ENCODE measurements around the gene HAGH. TPM values are rescaled to one million over a fixed set of nuclear protein-coding genes. Genes with fewer than 3 reads are reported as not detected.

The HAGH gene
- polyA plus RNA-seq, 1 experiment = 11.8 TPM

GRCh38 chr16:1761751-1762150, 64.9 kb downstream of the HAGH start:
- no peaks in the 10 kb centered on the region; the same call in 1 of the 2 replicates for H3K9me3 ChIP-seq (ENCODE audit: control insufficient read depth, insufficient read depth, low read length)
- CTCF ChIA-PET = no interaction called here
- H3K27me3 ChIP-seq (ENCODE audit: control insufficient read depth, insufficient read depth, low read length) = no peaks in the 10 kb centered on the region
- DNase-seq (ENCODE audit: low read depth, low spot score) = no peak
- POLR2A ChIA-PET = interaction anchor here (0.5 kb wide), 1 partner anchor 150 kb away, joined by 3 read pairs; the partner anchor contains the start of genes CRAMP1 and IFT140
- TF ChIP-seq CTCF (IDR thresholded peaks at IDR 0.05; ENCODE audit: low read depth, low read length) = no peak
- H3K4me3 ChIP-seq (ENCODE audit: low read depth, low read length) = no peak overlapping the region
- no peak overlapping the region for H3K27ac ChIP-seq (ENCODE audit: low read depth, low read length)

DNA sequence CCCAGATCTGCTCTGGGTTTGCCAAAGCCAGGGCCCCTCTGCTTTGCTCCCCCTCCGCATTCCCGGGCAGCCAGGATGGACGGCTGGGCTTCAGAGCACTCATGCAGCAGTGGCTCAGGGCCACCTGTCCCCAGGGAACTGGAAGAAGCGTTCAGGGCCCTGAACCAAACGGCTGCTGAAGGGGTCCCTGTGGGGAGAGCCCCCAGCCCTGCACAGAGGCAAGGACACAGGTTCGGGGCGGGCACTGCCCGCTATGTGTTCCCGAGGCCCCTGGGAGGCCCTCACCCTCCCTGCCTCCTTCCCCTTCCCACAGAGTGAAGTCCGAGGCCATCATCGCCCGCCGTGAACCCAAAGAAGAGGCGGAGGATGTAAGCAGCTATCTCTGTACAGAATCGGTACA, 65.7 kb downstream of the HAGH start:
- no peak for TF ChIP-seq CTCF (IDR thresholded peaks at IDR 0.05; ENCODE audit: low read depth, low read length)
- ChIA-PET CTCF (no interaction called here), POLR2A (no interaction called here)
- no peaks in the 10 kb centered on the region; the same call in 1 of the 2 replicates for H3K9me3 ChIP-seq (ENCODE audit: control insufficient read depth, insufficient read depth, low read length)
- no peaks in the 10 kb centered on the region for H3K27me3 ChIP-seq (ENCODE audit: control insufficient read depth, insufficient read depth, low read length)
- no peak overlapping the region for H3K4me3 ChIP-seq (ENCODE audit: low read depth, low read length)
- no peak overlapping the region for H3K27ac ChIP-seq (ENCODE audit: low read depth, low read length)
- DNase-seq (ENCODE audit: low read depth, low spot score) = no peak

- CTCF ChIA-PET = no interaction called here
- Histone ChIP-seq H3K4me3 (ENCODE audit: low read depth, low read length) (no peak overlapping the region), H3K27ac (ENCODE audit: low read depth, low read length) (no peak overlapping the region), H3K9me3 (ENCODE audit: control insufficient read depth, insufficient read depth, low read length) (no peaks in the 10 kb centered on the region; the same call in 1 of the 2 replicates), H3K27me3 (ENCODE audit: control insufficient read depth, insufficient read depth, low read length) (no peaks in the 10 kb centered on the region)
- DNase-seq (ENCODE audit: low read depth, low spot score) = no peak
- POLR2A ChIA-PET = no interaction called here
- no peak for TF ChIP-seq CTCF (IDR thresholded peaks at IDR 0.05; ENCODE audit: low read depth, low read length)
Observed at GRCh38 chr16:1759511-1759910, 67.1 kb downstream of the HAGH start.

DNA sequence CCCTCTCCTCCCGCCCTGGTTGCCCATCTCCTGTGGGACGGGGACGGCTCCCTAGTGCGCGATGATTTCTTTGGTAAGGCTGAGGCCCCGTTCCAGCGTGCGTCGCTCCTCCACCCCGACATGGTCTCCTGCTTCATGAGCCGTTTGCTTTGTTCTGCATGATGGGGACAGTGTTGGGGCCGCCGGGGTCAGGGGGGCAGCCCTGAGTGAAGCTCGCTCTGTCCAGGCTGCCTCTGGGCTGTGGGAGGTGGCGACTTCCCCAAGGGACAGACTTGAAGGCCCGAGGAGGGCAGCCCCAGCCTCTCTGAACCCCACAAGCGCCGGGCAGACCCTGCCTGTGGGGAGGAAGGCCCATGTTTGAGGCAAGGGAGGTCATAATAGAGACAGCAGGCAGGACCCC, 67.7 kb downstream of the HAGH start:
- CTCF ChIA-PET = no interaction called here
- POLR2A ChIA-PET = no interaction called here
- no peak for TF ChIP-seq CTCF (IDR thresholded peaks at IDR 0.05; ENCODE audit: low read depth, low read length)
- no peak overlapping the region for H3K4me3 ChIP-seq (ENCODE audit: low read depth, low read length)
- no peak for DNase-seq (ENCODE audit: low read depth, low spot score)
- no peaks in the 10 kb centered on the region for H3K27me3 ChIP-seq (ENCODE audit: control insufficient read depth, insufficient read depth, low read length)
- H3K27ac ChIP-seq (ENCODE audit: low read depth, low read length) = no peak overlapping the region
- H3K9me3 ChIP-seq (ENCODE audit: control insufficient read depth, insufficient read depth, low read length) = no peaks in the 10 kb centered on the region; the same call in 1 of the 2 replicates

DNA sequence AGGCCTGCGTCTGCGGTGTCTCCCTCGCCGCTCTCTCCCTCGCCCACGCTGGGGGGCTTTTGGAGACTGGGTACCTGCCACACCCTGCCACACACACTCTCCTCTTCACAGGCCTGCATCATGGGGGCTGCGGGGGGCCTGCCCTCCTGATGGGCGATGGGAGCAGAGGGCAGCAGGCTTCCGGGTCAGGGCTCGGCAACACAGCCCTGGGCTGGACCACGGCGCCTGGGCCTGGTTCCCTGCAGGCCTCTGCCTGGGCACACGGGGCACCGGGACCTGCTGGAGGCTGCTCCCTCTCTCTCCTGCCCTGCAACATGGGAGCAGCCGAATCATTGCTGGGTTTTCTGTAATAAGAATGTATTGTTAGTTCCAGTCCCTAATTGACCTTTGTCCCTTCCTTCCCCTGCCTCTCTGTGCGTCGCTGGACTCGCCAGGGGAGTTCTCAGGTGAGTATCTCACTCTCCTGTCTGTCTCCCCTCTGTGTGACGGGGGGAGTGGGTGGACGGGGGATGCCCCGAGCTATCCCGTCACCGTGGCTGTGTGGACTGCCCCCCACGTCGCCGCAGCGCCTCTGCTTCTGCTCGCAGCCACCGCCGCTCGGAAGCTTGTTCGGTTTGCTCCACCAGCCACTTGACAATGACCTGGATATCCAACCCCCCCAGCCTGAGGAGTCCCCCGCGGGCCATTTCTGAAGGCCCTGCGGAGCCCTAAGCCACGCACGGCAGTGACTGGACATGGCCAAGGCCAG, 68.7 kb downstream of the HAGH start:
- H3K9me3 ChIP-seq (ENCODE audit: control insufficient read depth, insufficient read depth, low read length) = no peaks in the 10 kb centered on the region; the same call in 1 of the 2 replicates
- no peak overlapping the region for H3K4me3 ChIP-seq (ENCODE audit: low read depth, low read length)
- no peak for TF ChIP-seq CTCF (IDR thresholded peaks at IDR 0.05; ENCODE audit: low read depth, low read length)
- no peak for DNase-seq (ENCODE audit: low read depth, low spot score)
- H3K27ac ChIP-seq (ENCODE audit: low read depth, low read length) = no peak overlapping the region
- CTCF ChIA-PET = no interaction called here
- no peaks in the 10 kb centered on the region for H3K27me3 ChIP-seq (ENCODE audit: control insufficient read depth, insufficient read depth, low read length)
- POLR2A ChIA-PET = no interaction called here

Other genes starting within 250 kb of the HAGH start
- gene IFT140, start 214.8 kb downstream of the HAGH start, polyA plus RNA-seq (2011; rRNA removed) = 6.4 and 8.3 TPM in 2 replicates
- 7.8 TPM in 2 replicates for gene CRAMP1, start 214.5 kb downstream of the HAGH start, polyA plus RNA-seq (2011; rRNA removed)
- 39.2 and 41.2 TPM in 2 replicates for gene JPT2, start 148.5 kb downstream of the HAGH start, polyA plus RNA-seq (2011; rRNA removed)
- 11.8 and 14.7 TPM in 2 replicates for gene MAPK8IP3, start 120.6 kb downstream of the HAGH start, polyA plus RNA-seq (2011; rRNA removed)
- gene NME3, start 55.3 kb downstream of the HAGH start, polyA plus RNA-seq (2011; rRNA removed) = 15.6 and 25.5 TPM in 2 replicates
- 2.4 and 3.1 TPM in 2 replicates for gene EME2, start 54.0 kb downstream of the HAGH start, polyA plus RNA-seq (2011; rRNA removed)
- 55.8 and 62.2 TPM in 2 replicates for gene MRPS34, start 53.7 kb downstream of the HAGH start, polyA plus RNA-seq (2011; rRNA removed)
- 11.0 and 13.3 TPM in 2 replicates for gene SPSB3, start 44.3 kb downstream of the HAGH start, polyA plus RNA-seq (2011; rRNA removed)
- 20.0 and 29.2 TPM in 2 replicates for gene NUBP2, start 43.9 kb downstream of the HAGH start, polyA plus RNA-seq (2011; rRNA removed)
- not detected in 2 replicates for gene IGFALS, start 33.1 kb downstream of the HAGH start, polyA plus RNA-seq (2011; rRNA removed)
- 35.2 and 45.4 TPM in 2 replicates for gene FAHD1, start 381 bp upstream of the HAGH start, polyA plus RNA-seq (2011; rRNA removed)
- 0.04 TPM in 1 of 2 replicates, not detected in the other for gene MEIOB, start 45.3 kb upstream of the HAGH start, polyA plus RNA-seq (2011; rRNA removed)
- not detected in 2 replicates for gene HS3ST6, start 91.6 kb upstream of the HAGH start, polyA plus RNA-seq (2011; rRNA removed)
- 23.1 and 32.6 TPM in 2 replicates for gene MSRB1, start 116.4 kb upstream of the HAGH start, polyA plus RNA-seq (2011; rRNA removed)
- not detected in 2 replicates for gene RPL3L, start 127.9 kb upstream of the HAGH start, polyA plus RNA-seq (2011; rRNA removed)
- gene NDUFB10, start 132.7 kb upstream of the HAGH start, polyA plus RNA-seq (2011; rRNA removed) = 126 and 163 TPM in 2 replicates
- 2,494 and 4,570 TPM in 2 replicates for gene RPS2, start 138.0 kb upstream of the HAGH start, polyA plus RNA-seq (2011; rRNA removed)
- gene RNF151, start 140.0 kb upstream of the HAGH start, polyA plus RNA-seq (2011; rRNA removed) = not detected in 2 replicates
- gene TBL3, start 145.2 kb upstream of the HAGH start, polyA plus RNA-seq (2011; rRNA removed) = 13.7 and 24.8 TPM in 2 replicates
- not detected in 2 replicates for gene NOXO1, start 154.6 kb upstream of the HAGH start, polyA plus RNA-seq (2011; rRNA removed)
- gene GFER, start 157.4 kb upstream of the HAGH start, polyA plus RNA-seq (2011; rRNA removed) = 15.8 and 19.5 TPM in 2 replicates
- gene SYNGR3, start 163.1 kb upstream of the HAGH start, polyA plus RNA-seq (2011; rRNA removed) = 1.8 and 2.3 TPM in 2 replicates
- gene ZNF598, start 183.0 kb upstream of the HAGH start, polyA plus RNA-seq (2011; rRNA removed) = 8.2 and 10.7 TPM in 2 replicates
- 0.66 and 0.94 TPM in 2 replicates for gene NPW, start 193.0 kb upstream of the HAGH start, polyA plus RNA-seq (2011; rRNA removed)
- 16.7 and 23.5 TPM in 2 replicates for gene NHERF2, start 200.1 kb upstream of the HAGH start, polyA plus RNA-seq (2011; rRNA removed)
- gene NTHL1, start 221.0 kb upstream of the HAGH start, polyA plus RNA-seq (2011; rRNA removed) = 10.7 and 14.5 TPM in 2 replicates
- 35.9 and 42.2 TPM in 2 replicates for gene TSC2, start 221.2 kb upstream of the HAGH start, polyA plus RNA-seq (2011; rRNA removed)

Measured in AG04450 (cell line).